GM12873 (cell line): ENCODE data around the gene NANOS1.

Source experiments
- CTCF ChIP-seq: IDR thresholded peaks from 2 replicates; pipeline ENCODE4 v1.5.1; 2012; ENCODE audit warnings: low read depth, mild to moderate bottlenecking, moderate library complexity, low read length, control low read depth; ENCODE audit not compliant: insufficient read depth; ENCODE audit errors: missing control alignments

The NANOS1 gene

GRCh38 chr10:118998183-118998582 is 31.3 kb upstream of the NANOS1 start:
- no peak for TF ChIP-seq CTCF

GRCh38 chr10:119001717-119002500 is 27.6 kb upstream of the NANOS1 start:
- no peak for TF ChIP-seq CTCF

- no peak for TF ChIP-seq CTCF
These were observed 25.8 kb upstream of the NANOS1 start for GRCh38 chr10:119003572-119004289.

GRCh38 chr10:119005362-119006043 is 24.0 kb upstream of the NANOS1 start:
- no peak for TF ChIP-seq CTCF

- no peak for TF ChIP-seq CTCF
These were observed 22.9 kb upstream of the NANOS1 start for GRCh38 chr10:119006451-119007210.

- TF ChIP-seq CTCF, result no peak
These were observed 22.3 kb upstream of the NANOS1 start for GRCh38 chr10:119007211-119007574.
